ENCODE data around the gene CD247. TPM values are rescaled to one million over a fixed set of nuclear protein-coding genes. Genes with fewer than 3 reads are reported as not detected.

Gene CD247
- total RNA-seq, 1 donor from 2014 or later = not detected

- no peaks in the 10 kb centered on the region for H3K9me3 Mint-ChIP-seq (ENCODE audit: unreplicated experiment)
- no peaks in the 10 kb centered on the region for H3K36me3 Mint-ChIP-seq (ENCODE audit: unreplicated experiment)
- no peaks in the 10 kb centered on the region for H3K27me3 Mint-ChIP-seq (ENCODE audit: unreplicated experiment)
- no peak for DNase-seq
- no peak overlapping the region for H3K4me3 Mint-ChIP-seq (ENCODE audit: unreplicated experiment)
- no peak for TF ChIP-seq CTCF (IDR thresholded peaks at IDR 0.05; ENCODE audit: partially characterized antibody, unreplicated experiment)
- H3K27ac Mint-ChIP-seq (ENCODE audit: unreplicated experiment) = no peak overlapping the region
- no peaks in the 10 kb centered on the region for H3K4me1 Mint-ChIP-seq (ENCODE audit: low read depth, unreplicated experiment)
Measured at GRCh38 chr1:167404161-167404888, 114.0 kb downstream of the CD247 start.

GRCh38 chr1:167401260-167401873 is 117.0 kb downstream of the CD247 start:
- H3K27ac Mint-ChIP-seq (ENCODE audit: unreplicated experiment) = no peak overlapping the region
- H3K36me3 Mint-ChIP-seq (ENCODE audit: unreplicated experiment) = no peaks in the 10 kb centered on the region
- H3K9me3 Mint-ChIP-seq (ENCODE audit: unreplicated experiment) = no peaks in the 10 kb centered on the region

GRCh38 chr1:167400359-167400953 is 117.9 kb downstream of the CD247 start:
- Mint-ChIP-seq H3K4me1 (ENCODE audit: low read depth, unreplicated experiment) (no peaks in the 10 kb centered on the region), H3K36me3 (ENCODE audit: unreplicated experiment) (no peaks in the 10 kb centered on the region), H3K4me3 (ENCODE audit: unreplicated experiment) (no peak overlapping the region), H3K27ac (ENCODE audit: unreplicated experiment) (no peak overlapping the region), H3K27me3 (ENCODE audit: unreplicated experiment) (no peaks in the 10 kb centered on the region), H3K9me3 (ENCODE audit: unreplicated experiment) (no peaks in the 10 kb centered on the region)
- no peak for TF ChIP-seq CTCF (IDR thresholded peaks at IDR 0.05; ENCODE audit: partially characterized antibody, unreplicated experiment)
- DNase-seq = no peak

More at GRCh38 chr1:167401260-167401873, 117.0 kb downstream of the CD247 start:
- DNase-seq = peak; percentile 56
- Mint-ChIP-seq H3K27me3 (ENCODE audit: unreplicated experiment) (no peaks in the 10 kb centered on the region), H3K4me1 (ENCODE audit: low read depth, unreplicated experiment) (no peaks in the 10 kb centered on the region), H3K4me3 (ENCODE audit: unreplicated experiment) (no peak overlapping the region)
- peak; percentile 66 for TF ChIP-seq CTCF (IDR thresholded peaks at IDR 0.05; ENCODE audit: partially characterized antibody, unreplicated experiment)

- no peak overlapping the region for H3K27ac Mint-ChIP-seq (ENCODE audit: unreplicated experiment)
- H3K4me3 Mint-ChIP-seq (ENCODE audit: unreplicated experiment) = no peak overlapping the region
- no peak for DNase-seq
- no peaks in the 10 kb centered on the region for H3K9me3 Mint-ChIP-seq (ENCODE audit: unreplicated experiment)
- TF ChIP-seq CTCF (IDR thresholded peaks at IDR 0.05; ENCODE audit: partially characterized antibody, unreplicated experiment) = no peak
- no peaks in the 10 kb centered on the region for H3K4me1 Mint-ChIP-seq (ENCODE audit: low read depth, unreplicated experiment)
- no peaks in the 10 kb centered on the region for H3K36me3 Mint-ChIP-seq (ENCODE audit: unreplicated experiment)
- H3K27me3 Mint-ChIP-seq (ENCODE audit: unreplicated experiment) = no peaks in the 10 kb centered on the region
Measured at GRCh38 chr1:167392200-167392696, 126.1 kb downstream of the CD247 start.
